SH-SY5Y (cell line): ENCODE data around the gene DACH2.

Experiments
- GATA2 ChIP-seq: IDR thresholded peaks from 2 replicates; pipeline ENCODE4 v1.6.1; 2011; ENCODE audit warnings: mild to moderate bottlenecking, low read depth, low read length
- GATA3 ChIP-seq: IDR thresholded peaks from 2 replicates; pipeline ENCODE4 v1.6.1; 2011; ENCODE audit warnings: low read depth, mild to moderate bottlenecking, low read length, moderate library complexity

Gene DACH2

DNA sequence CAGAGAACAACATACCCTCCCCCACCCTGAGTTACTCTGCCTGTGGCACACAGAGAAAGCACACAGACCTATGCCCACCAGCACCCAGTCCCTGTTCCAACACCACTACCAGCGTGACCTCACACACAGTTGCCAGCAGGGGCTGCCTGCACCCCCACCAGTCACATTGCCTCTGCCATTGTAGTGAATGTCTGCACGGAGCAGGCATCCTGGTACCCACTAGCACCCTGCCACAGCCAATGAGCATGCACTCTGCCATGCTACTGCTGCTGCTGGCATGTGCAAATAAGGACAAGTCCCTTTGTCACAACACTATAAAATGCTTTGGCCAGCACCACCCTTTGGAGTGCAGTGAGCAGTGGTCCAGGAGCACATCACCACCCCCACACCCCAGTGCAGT is 47.1 kb downstream of the DACH2 start:
- no peak for TF ChIP-seq GATA3
- TF ChIP-seq GATA2: no peak

GRCh38 chrX:86197815-86198214 is 49.6 kb downstream of the DACH2 start:
- TF ChIP-seq GATA2 (no peak), GATA3 (no peak)

GRCh38 chrX:86210772-86211171 is 62.5 kb downstream of the DACH2 start:
- TF ChIP-seq GATA3: peak; percentile 67
- TF ChIP-seq GATA2: peak; percentile 70

DNA sequence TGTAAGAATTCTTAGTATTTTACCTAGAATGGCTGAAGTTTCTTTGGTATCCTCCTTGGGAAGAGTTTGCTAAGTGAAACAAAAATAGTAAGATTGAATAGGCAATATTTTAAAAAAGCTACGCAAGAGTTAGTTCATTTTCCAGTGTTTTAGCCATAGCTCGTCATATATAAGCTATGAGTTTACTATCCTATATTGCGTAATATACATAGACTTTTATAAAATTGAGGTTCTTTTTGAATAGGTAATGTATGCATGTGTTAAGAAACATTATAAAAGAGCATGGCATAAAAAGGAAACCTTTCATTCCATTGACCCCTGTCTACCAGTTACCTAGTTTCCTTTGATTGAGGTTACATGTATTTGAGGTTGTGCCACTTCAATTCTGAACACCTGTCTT is 67.0 kb downstream of the DACH2 start:
- TF ChIP-seq GATA3: no peak
- no peak for TF ChIP-seq GATA2

GRCh38 chrX:86237482-86237881 is 89.2 kb downstream of the DACH2 start:
- TF ChIP-seq GATA3 (no peak), GATA2 (no peak)

GRCh38 chrX:86241547-86241946 is 93.3 kb downstream of the DACH2 start:
- TF ChIP-seq GATA3 (no peak), GATA2 (no peak)

DNA sequence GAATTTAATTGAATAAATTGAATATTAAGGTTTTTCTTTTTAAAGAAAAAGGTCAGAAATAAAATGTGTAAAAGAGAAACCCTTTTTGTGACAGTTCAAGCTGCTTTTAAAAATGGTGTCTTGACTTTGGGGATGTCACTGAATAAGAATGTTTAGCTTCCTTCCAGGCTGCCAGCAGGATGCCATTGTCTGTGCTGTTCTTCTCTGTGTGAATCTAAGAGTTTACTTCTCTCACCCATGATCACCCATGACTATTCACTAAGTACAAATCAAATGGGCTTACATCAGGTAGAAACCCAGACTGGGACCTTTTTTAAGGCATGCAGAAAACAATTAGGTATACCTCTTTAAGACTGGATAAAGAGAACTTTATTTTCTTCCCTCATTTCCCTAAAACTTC is 115.3 kb downstream of the DACH2 start:
- no peak for TF ChIP-seq GATA3
- no peak for TF ChIP-seq GATA2

GRCh38 chrX:86295293-86295692 is 147.0 kb downstream of the DACH2 start:
- TF ChIP-seq GATA3: no peak
- TF ChIP-seq GATA2: no peak

DNA sequence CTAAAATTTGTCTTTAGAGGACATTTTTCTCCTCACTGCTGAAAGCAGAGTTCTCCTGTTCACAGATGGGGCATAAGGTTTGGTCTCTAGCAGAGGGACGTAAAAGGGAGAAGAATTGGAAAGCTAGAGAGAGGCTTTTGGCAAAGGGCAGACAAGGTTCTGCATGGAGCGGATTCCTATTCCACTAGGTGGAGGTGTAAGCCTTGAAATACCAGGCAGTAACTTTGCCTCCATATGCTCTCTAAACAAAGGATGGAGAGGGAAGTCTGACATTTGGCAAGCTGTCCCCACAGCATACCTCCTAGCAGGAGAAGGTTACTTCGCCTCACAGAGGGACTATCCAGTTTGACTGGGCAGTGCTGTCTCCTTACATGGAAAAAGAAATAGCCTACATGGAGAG is 174.7 kb downstream of the DACH2 start:
- TF ChIP-seq GATA3: no peak
- no peak for TF ChIP-seq GATA2

- TF ChIP-seq GATA2: no peak
- TF ChIP-seq GATA3: no peak
Observed at GRCh38 chrX:86329174-86329573, 180.9 kb downstream of the DACH2 start.

- TF ChIP-seq GATA3 (no peak), GATA2 (no peak)
Observed at GRCh38 chrX:86348669-86349068, 200.4 kb downstream of the DACH2 start.

DNA sequence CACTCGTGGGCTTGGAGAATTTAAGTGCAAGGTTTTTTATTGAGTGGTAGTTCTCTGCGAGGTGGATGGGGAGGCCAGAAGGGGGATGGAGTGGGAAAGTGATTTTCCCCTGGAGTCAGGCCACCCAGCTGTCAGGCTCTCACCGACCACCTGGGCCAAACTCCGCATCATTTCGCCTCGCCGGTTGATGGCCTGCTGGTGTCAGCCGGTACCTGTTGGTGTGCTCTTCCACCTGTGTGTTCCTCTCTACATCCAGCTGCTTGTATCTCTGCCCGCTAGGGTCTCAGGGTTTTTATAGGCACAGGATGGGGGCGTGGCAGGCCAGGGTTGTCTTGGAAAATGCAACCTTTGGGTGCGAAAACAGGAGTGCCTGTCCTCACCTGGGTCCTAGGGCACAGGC is 200.9 kb downstream of the DACH2 start:
- TF ChIP-seq GATA2: no peak
- no peak for TF ChIP-seq GATA3

- TF ChIP-seq GATA2 (no peak), GATA3 (no peak)
Observed at GRCh38 chrX:86369847-86370630, 221.8 kb downstream of the DACH2 start.

- TF ChIP-seq GATA3 (no peak), GATA2 (no peak)
Observed at GRCh38 chrX:86370927-86371326, 222.7 kb downstream of the DACH2 start.

- no peak for TF ChIP-seq GATA2
- TF ChIP-seq GATA3: no peak
Observed at GRCh38 chrX:86379209-86379608, 231.0 kb downstream of the DACH2 start.
